Vagina (tissue), 2 donors: Measurements from ENCODE around the gene SEMA3D.

Experiments
- CTCF ChIP-seq, 3 experiments: fragments of 450-650 bp in 2 of 3; fragments of 200-600 bp in 1 of 3; sonication (generic) in 1 of 3; IDR thresholded peaks; one replicate each; pipeline ENCODE4 v1.5.1; 2017 to 2019; ENCODE audit warnings: antibody characterized with exemption in 3 of 3, mild to moderate bottlenecking in 2 of 3, moderate library complexity in 2 of 3
- POLR2A ChIP-seq, 2 donors: fragments of 450-650 bp; IDR thresholded peaks; one replicate each; pipeline ENCODE4 v1.6.1; 2017; ENCODE audit warnings: antibody characterized with exemption in 2 of 2, mild to moderate bottlenecking in 2 of 2, moderate library complexity in 2 of 2
- POLR2AphosphoS5 ChIP-seq, 2 donors: sonication (generic); formaldehyde crosslinking; IDR thresholded peaks; one replicate each; pipeline ENCODE4 v1.9.0; 2017; ENCODE audit warnings: antibody characterized with exemption in 2 of 2, mild to moderate bottlenecking in 2 of 2, low read depth in 1 of 2; ENCODE audit not compliant: insufficient read depth in 1 of 2

- TF ChIP-seq CTCF (IDR thresholded peaks at IDR 0.05), result peak in 1 of 3 experiments; percentile 47
- no peak for TF ChIP-seq POLR2A (IDR thresholded peaks at IDR 0.05)
- TF ChIP-seq POLR2AphosphoS5 (IDR thresholded peaks at IDR 0.05; ENCODE audit: insufficient read depth in 1 of 2, low read depth in 1 of 2), result no peak
Observed at GRCh38 chr7:85030893-85031292, 156.0 kb downstream of the SEMA3D start.
